ENCODE results near the gene SARDH. TPM values are rescaled to one million over a fixed set of nuclear protein-coding genes. Genes with fewer than 3 reads are reported as not detected.

Gene SARDH
- total RNA-seq, 1 experiment from 2014 or later = 5.3 TPM

DNA sequence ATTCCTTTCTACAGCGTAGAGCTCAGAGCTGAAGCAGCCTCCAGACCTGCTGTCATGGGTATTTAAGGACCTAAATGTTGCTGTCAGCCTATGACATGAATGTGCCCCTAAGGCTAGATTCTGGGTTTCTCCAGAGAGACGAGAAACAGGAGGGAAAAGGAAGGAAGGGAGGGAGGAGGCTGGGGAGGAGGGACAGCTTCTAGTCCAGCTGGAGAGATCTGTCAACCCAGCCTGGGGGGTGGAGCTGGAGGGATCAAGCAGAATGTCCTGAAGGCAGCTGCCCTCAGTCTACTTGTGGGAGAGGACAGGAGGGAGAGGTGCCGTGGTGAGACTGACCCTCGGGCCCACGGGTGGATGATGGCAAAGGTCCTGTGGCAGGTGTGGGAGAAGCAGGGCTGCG, 103.1 kb downstream of the SARDH start:
- no peak overlapping the region for H3K4me3 Mint-ChIP-seq
- Histone ChIP-seq H3K18ac (ENCODE audit: insufficient read length, low read depth, low read length) (no peak overlapping the region), H4K5ac (ENCODE audit: insufficient read length, low read depth, low read length) (no peak overlapping the region), H3K23me2 (ENCODE audit: insufficient read length, low read depth, low read length, poor library complexity, severe bottlenecking) (no peaks in the 10 kb centered on the region), H2BK20ac (ENCODE audit: low read depth, low read length, poor library complexity, severe bottlenecking) (no peak overlapping the region), H3K9me3 (ENCODE audit: control insufficient read depth, low read depth, low read length) (no peaks in the 10 kb centered on the region), H3T11ph (ENCODE audit: low read length) (no peak overlapping the region), H2BK12ac (ENCODE audit: insufficient read length, low read depth, low read length) (no peak overlapping the region), H2AK5ac (ENCODE audit: insufficient read length, low read length) (no peak overlapping the region), H3K4ac (ENCODE audit: low read depth, low read length) (no peak overlapping the region), H3K9ac (ENCODE audit: extremely low read depth, insufficient read length, low read length) (no peak overlapping the region), H3K79me2 (ENCODE audit: insufficient read depth, low read length) (no peaks in the 10 kb centered on the region), H4K8ac (replicated peaks; ENCODE audit: insufficient read length, low read depth, low read length) (no peak overlapping the region), H3K4me2 (ENCODE audit: insufficient read depth, insufficient read length, low read length) (no peak overlapping the region), H3K14ac (ENCODE audit: insufficient read depth, low read length) (no peak overlapping the region), H3K56ac (ENCODE audit: insufficient read length, low read depth, low read length) (no peak overlapping the region), H3K27ac (ENCODE audit: insufficient read length, low read depth, low read length) (no peak overlapping the region), H2BK15ac (ENCODE audit: low read depth, low read length) (no peak overlapping the region), H2BK5ac (ENCODE audit: insufficient read length, low read length) (no peak overlapping the region), H3K79me1 (ENCODE audit: insufficient read depth, low read depth, low read length, poor library complexity, severe bottlenecking) (no peaks in the 10 kb centered on the region), H4K20me1 (ENCODE audit: control insufficient read depth, insufficient read depth, insufficient read length) (no peaks in the 10 kb centered on the region), H3K4me1 (ENCODE audit: insufficient read depth, low read length) (peaks cover 9% of the 10 kb centered on the region), H3K27me3 (ENCODE audit: insufficient read depth, low read length) (no peaks in the 10 kb centered on the region), H4K91ac (ENCODE audit: insufficient read length, low read depth, low read length) (no peak overlapping the region), H2BK120ac (ENCODE audit: low read depth, low read length, poor library complexity, severe bottlenecking) (no peak overlapping the region), H3K23ac (ENCODE audit: insufficient read length, low read depth, low read length) (no peak overlapping the region), H2AFZ (ENCODE audit: low read length) (no peak overlapping the region)
- no peak for DNase-seq
- no peaks in the 10 kb centered on the region for H3K9me3 Mint-ChIP-seq
- H3K4me1 Mint-ChIP-seq = peaks cover 28 to 48% of the 10 kb centered on the region in 2 experiments
- no peak overlapping the region; a peak in 1 of 7 replicates for H3K27ac Mint-ChIP-seq
- no CpG with 5 or more reads among the region's 6 CpGs for WGBS (ENCODE audit: extremely low coverage, insufficient read length, low lambda C conversion rate)
- no peaks in the 10 kb centered on the region for H3K36me3 Mint-ChIP-seq (ENCODE audit: insufficient read depth in 1 of 3, low read depth in 3 of 3)
- TF ChIP-seq CTCF (conservative IDR thresholded peaks at IDR 0.05) = no peak
- H3K27me3 Mint-ChIP-seq (ENCODE audit: low read depth) = peaks cover 2% of the 10 kb centered on the region

Data from H9 (cell line).